Keratinocyte (primary cell): ENCODE measurements around the gene GALT. TPM values are rescaled to one million over a fixed set of nuclear protein-coding genes. Genes with fewer than 3 reads are reported as not detected.

Experiments
- DNase-seq: peaks from one replicate; pipeline ENCODE4 v3.0.0-alpha.2; 2011; ENCODE audit warnings: low read depth, missing footprints, low spot score
- FAIRE-seq: peaks from 2 replicates; lab custom pipeline; 2011; peaks lifted over from hg19 to GRCh38; lab: Jason Lieb, UNC
- H2AFZ ChIP-seq: 2 replicates; pipeline ENCODE4 v1.6.0; 2012; ENCODE audit warnings: low read length, control low read depth, inconsistent platforms; ENCODE audit not compliant: control insufficient read depth
- H3K27ac ChIP-seq: 2 replicates; pipeline ENCODE4 v1.5.1; 2011; ENCODE audit warnings: low read length; ENCODE audit not compliant: control insufficient read depth, insufficient read depth
- H3K27me3 ChIP-seq: 3 replicates; pipeline ENCODE4 v1.6.0; 2011; ENCODE audit warnings: low read length; ENCODE audit not compliant: control insufficient read depth, insufficient read depth; ENCODE audit errors: extremely low read depth
- H3K36me3 ChIP-seq, 2 experiments: 2 replicates in 1 of 2; 3 replicates in 1 of 2; pipeline ENCODE4 v1.5.1; 2011; ENCODE audit warnings: low read length in 2 of 2, mild to moderate bottlenecking in 1 of 2; ENCODE audit not compliant: control insufficient read depth in 2 of 2, insufficient read depth in 2 of 2; ENCODE audit errors: extremely low read depth in 1 of 2
- H3K4me1 ChIP-seq: 3 replicates; pipeline ENCODE4 v1.5.1; 2011; ENCODE audit warnings: low read length; ENCODE audit not compliant: control insufficient read depth, insufficient read depth; ENCODE audit errors: extremely low read depth
- H3K4me2 ChIP-seq: 3 replicates; pipeline ENCODE4 v1.6.0; 2011; ENCODE audit warnings: low read depth, low read length; ENCODE audit not compliant: control insufficient read depth, insufficient read depth; ENCODE audit errors: extremely low read depth
- H3K4me3 ChIP-seq, 3 experiments: fragments of 200-600 bp in 1 of 3; sonication (generic) in 1 of 3; 2 replicates in 2 of 3; 3 replicates in 1 of 3; pipeline ENCODE4 v1.5.1; 2011 to 2016; ENCODE audit warnings: low read length in 3 of 3, mild to moderate bottlenecking in 3 of 3, control low read depth in 2 of 3, inconsistent platforms in 1 of 3, low read depth in 1 of 3, mixed read lengths in 1 of 3, mixed run types in 1 of 3, moderate library complexity in 1 of 3; ENCODE audit not compliant: control insufficient read depth in 2 of 3, insufficient read depth in 2 of 3; ENCODE audit errors: extremely low read depth in 1 of 3
- H3K79me2 ChIP-seq: 2 replicates; pipeline ENCODE4 v1.6.0; 2012; ENCODE audit warnings: low read length; ENCODE audit not compliant: control insufficient read depth, insufficient read depth
- H3K9ac ChIP-seq: 3 replicates; pipeline ENCODE4 v1.6.0; 2011; ENCODE audit warnings: low read length; ENCODE audit not compliant: control insufficient read depth, insufficient read depth; ENCODE audit errors: extremely low read depth
- H3K9me1 ChIP-seq: 3 replicates; pipeline ENCODE4 v1.6.0; 2011; ENCODE audit warnings: low read length; ENCODE audit not compliant: control insufficient read depth, insufficient read depth; ENCODE audit errors: extremely low read depth
- H3K9me3 ChIP-seq: 2 replicates; pipeline ENCODE4 v1.5.1; 2012; ENCODE audit warnings: low read depth, low read length; ENCODE audit not compliant: control insufficient read depth
- H4K20me1 ChIP-seq: 3 replicates; pipeline ENCODE4 v1.6.0; 2011; ENCODE audit warnings: low read length; ENCODE audit not compliant: control insufficient read depth, insufficient read depth; ENCODE audit errors: extremely low read depth
- EZH2 ChIP-seq: IDR thresholded peaks from one replicate; pipeline ENCODE4 v1.6.1; 2012; ENCODE audit warnings: inconsistent platforms, mild to moderate bottlenecking, low read length, moderate library complexity
- dilution Hi-C: fragments of 300-500 bp; cut with MboI; formaldehyde crosslinking; loops from one replicate; pipeline ENCODE4 v1.7.0; 2020; ENCODE audit warnings: low sequenced_read_pairs; ENCODE audit not compliant: extremely low pct_ligation_motif_present
- polyA plus RNA-seq, 5 experiments: library from polyadenylated mRNA; depleted of rRNA in 3 of 5; stranded (reverse) in 3 of 5; stranded (forward) in 1 of 5; unstranded in 1 of 5; fragments of >200 nt; gene quantifications; 1 replicate in 1 of 5; 2 replicates in 3 of 5; 3 replicates in 1 of 5; pipeline versions ENCODE4 v1.2.1 to v1.2.3, GENCODE V29; 2011 to 2012; ENCODE audit warnings: missing spikeins in 2 of 5, low read depth in 1 of 5, low replicate concordance in 1 of 5
- TF ChIP-seq, protein P1 (sequence below), 3 experiments: IDR thresholded peaks in 1 of 3; conservative IDR thresholded peaks in 1 of 3; optimal IDR thresholded peaks in 1 of 3; 2 replicates in 2 of 3; 3 replicates in 1 of 3; pipeline versions ENCODE3 to v1.5.1; 2011; ENCODE audit warnings: low read length in 3 of 3, mild to moderate bottlenecking in 3 of 3, moderate library complexity in 2 of 3, control low read depth in 1 of 3, inconsistent platforms in 1 of 3; ENCODE audit not compliant: insufficient read depth in 2 of 3; ENCODE audit errors: extremely low read depth in 1 of 3

Gene GALT
- polyA plus RNA-seq, 1 donor (not counting 4 experiments of a cell fraction or from before 2014, with no cell fraction given): 30.8 TPM

GRCh38 chr9:34659592-34660253 is 13.2 kb downstream of the GALT start:
- dilution Hi-C loops: no loop called here
- no peaks in the 10 kb centered on the region for H3K36me3 ChIP-seq
- DNase-seq (peak; percentile 82), FAIRE-seq (peak; percentile 84)
- H3K27ac ChIP-seq: no peak overlapping the region
- H3K9me3 ChIP-seq: no peaks in the 10 kb centered on the region
- TF ChIP-seq EZH2: no peak
- TF ChIP-seq, protein P1, sequence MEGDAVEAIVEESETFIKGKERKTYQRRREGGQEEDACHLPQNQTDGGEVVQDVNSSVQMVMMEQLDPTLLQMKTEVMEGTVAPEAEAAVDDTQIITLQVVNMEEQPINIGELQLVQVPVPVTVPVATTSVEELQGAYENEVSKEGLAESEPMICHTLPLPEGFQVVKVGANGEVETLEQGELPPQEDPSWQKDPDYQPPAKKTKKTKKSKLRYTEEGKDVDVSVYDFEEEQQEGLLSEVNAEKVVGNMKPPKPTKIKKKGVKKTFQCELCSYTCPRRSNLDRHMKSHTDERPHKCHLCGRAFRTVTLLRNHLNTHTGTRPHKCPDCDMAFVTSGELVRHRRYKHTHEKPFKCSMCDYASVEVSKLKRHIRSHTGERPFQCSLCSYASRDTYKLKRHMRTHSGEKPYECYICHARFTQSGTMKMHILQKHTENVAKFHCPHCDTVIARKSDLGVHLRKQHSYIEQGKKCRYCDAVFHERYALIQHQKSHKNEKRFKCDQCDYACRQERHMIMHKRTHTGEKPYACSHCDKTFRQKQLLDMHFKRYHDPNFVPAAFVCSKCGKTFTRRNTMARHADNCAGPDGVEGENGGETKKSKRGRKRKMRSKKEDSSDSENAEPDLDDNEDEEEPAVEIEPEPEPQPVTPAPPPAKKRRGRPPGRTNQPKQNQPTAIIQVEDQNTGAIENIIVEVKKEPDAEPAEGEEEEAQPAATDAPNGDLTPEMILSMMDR (optimal IDR thresholded peaks at IDR 0.05 in 1 of 3, IDR thresholded peaks at IDR 0.05 in 1 of 3, conservative IDR thresholded peaks at IDR 0.05 in 1 of 3; ENCODE audit: extremely low read depth in 1 of 3, insufficient read depth in 2 of 3, low read length in 3 of 3): no peak
- peaks cover 51% of the 10 kb centered on the region for H3K4me1 ChIP-seq
- no peaks in the 10 kb centered on the region for H3K79me2 ChIP-seq
- H2AFZ ChIP-seq: no peak overlapping the region
- H3K9ac ChIP-seq: no peak overlapping the region
- H4K20me1 ChIP-seq: no peaks in the 10 kb centered on the region
- no peaks in the 10 kb centered on the region for H3K9me1 ChIP-seq
- H3K27me3 ChIP-seq: peaks cover 5% of the 10 kb centered on the region
- H3K4me3 ChIP-seq: no peak overlapping the region
- no peak overlapping the region for H3K4me2 ChIP-seq

DNA sequence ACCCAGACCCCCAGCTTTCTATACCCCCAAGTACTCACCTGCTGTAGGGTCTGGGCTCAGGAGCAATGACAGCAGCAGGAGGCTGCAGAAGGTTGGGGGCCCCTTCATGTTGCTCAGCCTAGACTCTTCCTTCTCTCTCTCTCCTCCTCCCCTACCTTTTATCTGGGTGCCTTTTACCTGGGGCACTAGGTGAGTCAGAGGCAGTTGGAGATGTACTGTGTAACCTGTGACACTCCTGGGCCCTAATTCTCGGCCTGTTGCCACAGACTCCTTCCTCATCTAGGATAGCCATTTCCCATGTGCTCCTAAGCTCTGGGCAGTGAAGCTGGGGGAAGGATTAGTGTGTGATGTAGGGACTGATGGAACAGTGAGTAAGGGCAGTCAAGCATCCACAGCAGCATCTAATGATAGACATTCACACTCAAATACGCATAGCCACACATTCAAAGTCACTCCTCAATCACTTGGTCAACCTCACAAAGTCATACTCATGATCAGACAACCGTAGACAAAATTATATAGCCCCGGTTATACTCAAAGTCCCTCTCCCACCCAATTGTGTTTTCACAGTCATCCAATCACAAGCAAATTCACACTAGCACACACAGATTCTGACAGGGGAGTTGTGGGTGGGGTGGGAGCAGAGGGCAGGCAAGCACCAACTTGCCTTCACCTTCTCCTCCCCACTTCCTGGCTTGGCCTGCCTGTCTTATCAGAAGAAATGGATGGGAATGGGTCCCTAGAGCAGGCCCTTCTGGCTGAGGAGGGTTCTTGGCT is 16.2 kb downstream of the GALT start, which contains the start of gene CCL27:
TSS of gene CCL27 (minus strand) at position 132 of the 777 bp plus-strand sequence. CDS start at position 108, 24 bp downstream.
- Histone ChIP-seq H3K9me1 (peaks cover under 1% of the 10 kb centered on the region), H3K79me2 (peaks cover 16% of the 10 kb centered on the region), H3K9me3 (no peaks in the 10 kb centered on the region), H3K4me1 (peaks cover 58% of the 10 kb centered on the region), H3K4me2 (peak within 1 kb of the TSS; percentile 49), H3K9ac (peak within 1 kb of the TSS; percentile 55), H3K4me3 (peak within 1 kb of the TSS in 1 of 3 experiments; percentile 4), H2AFZ (peak within 1 kb of the TSS; percentile 64), H3K27me3 (no peaks in the 10 kb centered on the region), H3K27ac (peak within 1 kb of the TSS; percentile 86), H4K20me1 (no peaks in the 10 kb centered on the region), H3K36me3 (peaks cover 0 to 2% of the 10 kb centered on the region in 2 experiments)
- dilution Hi-C loops: no loop called here
- peak; percentile 77 for FAIRE-seq
- no peak for DNase-seq
- TF ChIP-seq EZH2: no peak
- TF ChIP-seq, protein P1 (optimal IDR thresholded peaks at IDR 0.05 in 1 of 3, IDR thresholded peaks at IDR 0.05 in 1 of 3, conservative IDR thresholded peaks at IDR 0.05 in 1 of 3; ENCODE audit: extremely low read depth in 1 of 3, insufficient read depth in 2 of 3, low read length in 3 of 3): no peak
